HG03196 (cell line): Measurements from ENCODE around the gene ZNF804B.

Experiments used
- ATAC-seq: cut with Tn5 transposase; IDR thresholded peaks from one replicate; pipeline ENCODE4 v1.9.1; 2021; ENCODE audit not compliant: unreplicated experiment

Gene ZNF804B

GRCh38 chr7:89247207-89247606, 487.7 kb downstream of the ZNF804B start:
- ATAC-seq, result no peak

- no peak for ATAC-seq
Observed at GRCh38 chr7:89259085-89259484, 499.6 kb downstream of the ZNF804B start.

- ATAC-seq, result no peak
Observed at GRCh38 chr7:89264126-89264525, 504.6 kb downstream of the ZNF804B start.

GRCh38 chr7:89265631-89266030, 506.1 kb downstream of the ZNF804B start:
- ATAC-seq, result no peak

- no peak for ATAC-seq
Observed at GRCh38 chr7:89283302-89283701, 523.8 kb downstream of the ZNF804B start.

- ATAC-seq, result no peak
Observed at GRCh38 chr7:89308535-89308934, 549.0 kb downstream of the ZNF804B start.

- ATAC-seq, result no peak
Observed at GRCh38 chr7:89311886-89312285, 552.4 kb downstream of the ZNF804B start.

GRCh38 chr7:89312551-89312950, 553.1 kb downstream of the ZNF804B start:
- ATAC-seq, result no peak

- ATAC-seq, result no peak
Observed at GRCh38 chr7:89316584-89317251, 557.2 kb downstream of the ZNF804B start.

GRCh38 chr7:89332026-89332425, 572.5 kb downstream of the ZNF804B start:
- no peak for ATAC-seq

- no peak for ATAC-seq
Observed at GRCh38 chr7:89334797-89335196, 575.3 kb downstream of the ZNF804B start.

- ATAC-seq, result no peak
Observed at GRCh38 chr7:89335490-89335889, 576.0 kb downstream of the ZNF804B start.

GRCh38 chr7:89336121-89336520, 576.6 kb downstream of the ZNF804B start:
- ATAC-seq, result no peak

- ATAC-seq, result no peak
Observed at GRCh38 chr7:89339748-89340147, 580.2 kb downstream of the ZNF804B start.

GRCh38 chr7:89357121-89357520, 597.6 kb downstream of the ZNF804B start:
- no peak for ATAC-seq

GRCh38 chr7:89377219-89377618, 617.7 kb downstream of the ZNF804B start:
- no peak for ATAC-seq

- ATAC-seq, result no peak
Observed at GRCh38 chr7:89385411-89385810, 625.9 kb downstream of the ZNF804B start.
